Stimulated activated CD4-positive, alpha-beta T cell treated with anti-CD3 and anti-CD28 coated beads, Interleukin-1b, Interleukin-23, amount 100 ng/mL, for 1 hour (primary cell): ENCODE measurements around the gene GRHL1.
"Not testable (repeated sequence)": the region's sequence is repeated elsewhere in the genome, so short reads cannot be mapped to it uniquely, and the experiment has no call there.

ENCODE experiments used
- DNase-seq, 2 donors: peaks; one replicate each; pipeline ENCODE4 v3.0.0-alpha.2; 2020; ENCODE audit warnings: low read depth in 2 of 2

GRHL1 gene

DNA sequence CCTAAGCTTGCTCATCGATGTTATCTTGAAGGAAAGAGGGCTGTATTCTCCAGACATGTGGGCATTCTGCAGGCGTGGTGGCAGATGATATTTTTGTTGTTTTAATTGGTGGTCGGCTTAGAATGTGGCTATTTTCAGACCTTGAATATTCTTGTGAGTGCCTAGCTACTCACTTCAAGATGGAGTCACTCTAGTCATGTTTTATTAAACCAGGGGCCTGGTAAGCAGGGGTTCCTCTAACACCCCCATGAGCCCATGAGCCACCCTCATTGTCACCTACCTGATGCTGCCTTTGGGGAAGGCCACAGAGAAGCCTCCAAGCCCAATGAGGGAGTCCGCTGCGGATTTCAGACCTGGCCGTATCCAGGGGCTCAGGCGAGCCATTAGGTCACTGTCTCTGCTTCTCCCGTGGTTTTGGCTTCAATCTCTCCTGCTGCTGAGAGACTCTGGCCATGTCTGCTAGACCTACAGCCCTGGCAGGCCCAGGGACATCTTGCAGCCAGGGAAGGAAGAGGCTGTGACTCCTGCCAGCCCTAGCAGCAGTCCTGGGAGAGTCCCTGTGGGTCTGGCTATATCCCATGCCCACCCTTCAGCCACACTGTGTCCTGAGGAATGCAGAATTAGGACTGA lies 75.6 kb downstream of the GRHL1 start:
- DNase-seq, result no peak

DNA sequence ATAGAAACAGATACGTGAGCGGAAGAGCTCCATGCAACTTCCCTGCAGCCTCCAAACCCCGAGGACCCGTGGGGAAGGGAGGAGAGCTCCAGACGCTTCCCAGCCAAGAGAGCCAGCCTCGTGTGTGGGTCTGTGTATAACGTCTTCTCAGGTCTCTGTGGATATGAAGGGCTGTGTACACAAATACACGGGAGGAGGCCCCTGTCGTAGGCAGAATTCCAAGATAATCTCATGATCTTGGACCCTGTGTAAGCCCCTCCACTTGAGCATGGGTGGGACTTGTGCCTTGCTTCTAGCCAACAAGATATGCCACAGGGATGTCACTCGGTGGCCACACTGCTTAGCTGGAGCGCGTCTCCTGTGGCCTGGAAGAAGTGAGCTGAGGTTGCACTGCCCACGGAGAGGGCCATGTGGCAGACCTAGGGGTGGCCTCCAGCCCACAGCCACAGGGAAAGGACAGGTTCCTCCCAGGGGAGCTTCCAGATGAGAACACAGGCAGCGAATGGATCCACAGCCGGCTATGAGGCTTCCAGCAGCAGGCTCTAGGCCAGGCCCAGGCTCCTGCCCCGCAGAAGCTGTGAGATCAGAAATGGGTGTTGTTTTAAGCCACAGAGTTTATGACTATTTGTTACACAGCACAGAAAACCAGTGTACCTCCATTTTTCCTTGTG lies 76.3 kb downstream of the GRHL1 start:
- DNase-seq, result no peak

DNA sequence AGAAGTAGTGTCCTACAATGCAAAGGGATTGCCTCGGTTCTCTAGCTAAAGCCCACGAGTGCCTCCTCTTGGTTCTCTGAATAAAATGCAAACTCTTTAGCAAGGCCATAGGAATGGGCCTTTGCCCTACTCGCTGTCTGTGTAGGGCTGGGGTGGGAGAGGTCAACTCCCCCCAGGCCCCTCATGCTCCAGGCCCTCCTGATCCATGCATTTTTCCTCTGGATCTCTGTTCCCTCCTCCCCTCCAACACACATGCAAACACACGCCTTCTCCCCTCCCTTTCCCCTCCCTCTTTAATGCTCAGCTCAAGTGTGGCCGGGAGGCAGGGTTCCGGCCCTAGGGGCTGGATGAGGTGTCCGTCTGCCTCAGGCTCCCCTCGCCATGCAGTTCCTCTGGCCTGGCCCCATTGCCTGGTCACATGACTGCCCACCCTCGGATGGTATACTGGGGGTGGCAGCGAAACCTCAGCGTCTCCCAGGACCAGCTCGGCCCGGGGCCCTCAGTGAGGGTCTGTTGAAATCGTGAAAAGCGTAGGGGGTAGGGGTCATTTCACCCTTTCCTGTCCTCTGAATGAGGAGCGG lies 77.0 kb downstream of the GRHL1 start:
- DNase-seq, result no peak

DNA sequence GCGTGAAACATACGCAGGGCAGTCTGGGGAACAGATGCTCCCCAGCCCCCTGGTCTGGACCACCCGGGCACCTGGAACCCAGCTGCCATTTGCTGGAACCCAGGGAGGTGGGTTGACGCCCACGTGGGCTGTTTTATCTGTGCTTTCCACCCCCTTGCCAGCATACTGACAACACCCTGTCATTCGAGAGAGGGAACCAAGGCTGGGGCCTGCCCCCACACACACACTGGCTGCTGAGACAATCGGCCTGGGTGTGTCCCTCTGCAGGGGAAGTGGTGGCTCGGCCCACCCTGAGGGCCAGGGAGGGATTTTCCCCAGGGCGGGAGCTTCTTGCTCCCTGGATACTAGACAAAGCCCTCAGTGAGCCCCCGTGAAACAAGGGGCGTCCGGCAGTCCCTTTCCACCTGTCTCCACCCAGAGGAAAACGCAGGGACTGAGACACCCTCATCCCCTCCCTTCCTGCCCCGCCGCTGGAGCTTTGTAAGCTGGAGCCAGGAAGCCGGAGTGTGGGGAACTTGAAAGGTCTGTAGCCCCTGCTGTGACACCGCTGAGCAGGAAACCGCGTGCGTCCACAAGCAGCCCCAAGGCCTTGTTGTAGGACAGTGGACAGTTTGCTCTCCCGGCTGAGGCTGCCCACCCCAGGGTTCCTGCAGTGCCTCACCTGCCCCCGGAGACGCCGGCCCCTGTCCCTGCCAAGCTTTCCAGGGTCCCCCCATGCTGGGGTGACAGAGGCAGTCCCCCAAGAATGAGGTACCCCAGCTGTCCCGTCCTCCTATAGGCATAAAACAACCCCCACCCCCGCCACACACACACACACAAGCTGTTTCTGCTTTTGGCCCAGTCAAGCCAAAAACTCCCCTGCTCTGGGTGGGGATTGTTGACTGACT lies 77.7 kb downstream of the GRHL1 start:
- DNase-seq, result no peak

DNA sequence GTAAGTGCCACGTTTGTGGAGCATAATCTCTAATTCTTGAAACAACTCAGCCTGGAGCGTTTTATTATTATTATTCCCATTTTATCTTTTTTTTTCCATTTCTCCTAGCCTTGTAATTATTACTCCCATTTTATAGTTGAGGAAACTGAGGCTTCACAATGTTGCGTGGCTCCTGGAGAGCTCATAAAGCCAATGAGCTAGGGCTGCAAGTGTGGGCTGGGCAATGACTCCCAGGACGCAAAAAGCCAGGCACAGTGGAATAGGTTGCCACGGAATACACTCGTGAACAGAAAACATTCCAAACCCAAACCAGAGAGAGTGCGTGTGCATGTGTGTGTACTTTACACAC lies 78.4 kb downstream of the GRHL1 start:
- DNase-seq, result no peak

DNA sequence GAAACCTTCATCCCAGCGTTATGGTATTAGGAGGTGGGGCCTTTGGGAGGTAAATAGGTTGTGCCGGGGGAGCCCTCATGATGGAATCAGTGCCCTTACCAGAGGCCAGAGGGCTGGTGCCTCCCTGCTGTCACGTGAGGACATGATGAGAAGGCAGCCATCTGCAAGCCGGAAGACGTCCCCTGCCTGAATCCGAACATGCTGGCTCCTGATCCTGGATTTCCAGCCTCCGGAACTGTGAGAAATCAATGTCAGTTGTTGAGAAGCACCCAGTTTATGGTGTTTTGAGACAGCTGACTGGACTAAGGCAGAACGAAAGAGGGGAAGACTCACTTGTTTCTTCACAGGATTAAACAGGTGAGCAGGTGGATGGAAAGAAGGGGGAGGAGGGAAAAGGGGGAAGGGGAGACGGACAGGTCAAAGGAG lies 78.8 kb downstream of the GRHL1 start:
- DNase-seq, result no peak

DNA sequence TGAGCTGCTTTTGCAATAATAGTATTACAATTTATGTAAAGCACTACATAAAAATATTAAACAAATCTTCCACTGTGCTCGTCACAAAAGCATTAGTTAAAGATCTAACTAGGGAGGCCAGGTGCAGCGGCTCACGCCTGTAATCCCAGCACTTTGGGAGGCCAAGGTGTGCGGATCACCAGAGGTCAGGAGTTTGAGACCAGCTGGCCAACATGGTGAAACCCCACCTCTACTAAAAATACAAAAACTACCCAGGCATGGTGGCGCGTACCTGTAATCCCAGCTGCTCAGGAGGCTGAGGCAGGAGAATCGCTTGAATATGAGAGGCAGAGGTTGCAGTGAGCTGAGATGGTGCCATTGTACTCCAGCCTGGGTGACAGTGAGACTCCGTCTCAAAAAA lies 79.3 kb downstream of the GRHL1 start:
- DNase-seq, result not testable (repeated sequence)

DNA sequence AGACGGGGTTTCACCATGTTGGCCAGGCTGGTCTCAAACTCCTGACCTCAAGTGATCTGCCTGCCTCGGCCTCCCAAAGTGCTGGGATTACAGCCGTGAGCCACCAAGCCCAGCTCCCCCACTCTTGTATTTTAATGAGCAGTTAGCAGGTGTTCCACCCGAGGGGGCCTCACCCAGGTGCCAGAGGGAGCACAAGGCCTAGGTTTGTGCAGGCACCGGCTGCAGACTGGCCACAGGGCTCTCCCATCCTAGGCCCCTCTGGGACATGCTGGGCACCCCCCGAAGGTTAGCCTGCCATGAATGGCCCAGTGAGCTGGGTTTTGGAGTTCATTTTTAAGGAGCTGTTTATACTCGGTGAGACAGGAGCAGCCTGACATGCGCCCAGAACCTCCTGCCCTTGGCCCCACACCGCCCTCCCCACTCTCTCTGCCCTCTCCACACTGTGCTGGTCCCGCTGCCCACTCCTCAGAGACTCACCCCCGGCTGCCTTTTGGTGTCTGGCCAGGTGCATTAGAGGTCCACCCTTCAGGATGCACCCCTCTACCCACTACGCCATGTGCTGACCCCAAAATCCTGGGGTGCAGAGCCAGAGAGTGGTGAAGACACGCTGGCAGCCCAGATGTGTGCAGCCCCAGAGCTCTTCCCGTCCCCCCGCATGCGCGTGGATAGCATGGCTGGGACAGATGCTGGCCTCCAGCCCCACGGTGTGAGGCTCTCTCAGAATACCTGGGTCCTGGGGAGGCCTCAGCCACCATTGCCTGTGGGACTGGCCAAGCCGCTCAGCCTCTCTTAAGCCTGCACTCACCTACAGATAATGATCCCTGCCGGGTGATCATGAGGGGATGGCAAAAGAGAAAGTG lies 80.6 kb downstream of the GRHL1 start:
- DNase-seq, result no peak

DNA sequence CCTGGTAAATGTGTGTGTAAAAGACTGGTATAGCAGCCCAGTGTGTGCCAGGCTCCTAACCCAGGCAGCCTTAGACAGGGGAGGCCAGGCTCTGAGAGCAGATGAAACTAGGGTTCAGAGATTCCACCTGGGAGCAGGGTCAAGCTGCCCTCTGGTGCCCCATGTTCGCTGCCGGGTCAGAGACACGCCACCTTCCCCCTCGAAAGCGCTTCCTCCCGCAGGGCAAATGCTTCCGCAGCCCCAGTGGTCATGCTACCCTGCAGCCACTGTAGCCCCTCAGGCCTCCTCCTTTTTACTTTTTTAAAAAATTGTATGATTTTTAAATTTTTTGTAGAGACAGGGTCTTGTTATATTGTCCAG lies 81.2 kb downstream of the GRHL1 start:
- no peak for DNase-seq

DNA sequence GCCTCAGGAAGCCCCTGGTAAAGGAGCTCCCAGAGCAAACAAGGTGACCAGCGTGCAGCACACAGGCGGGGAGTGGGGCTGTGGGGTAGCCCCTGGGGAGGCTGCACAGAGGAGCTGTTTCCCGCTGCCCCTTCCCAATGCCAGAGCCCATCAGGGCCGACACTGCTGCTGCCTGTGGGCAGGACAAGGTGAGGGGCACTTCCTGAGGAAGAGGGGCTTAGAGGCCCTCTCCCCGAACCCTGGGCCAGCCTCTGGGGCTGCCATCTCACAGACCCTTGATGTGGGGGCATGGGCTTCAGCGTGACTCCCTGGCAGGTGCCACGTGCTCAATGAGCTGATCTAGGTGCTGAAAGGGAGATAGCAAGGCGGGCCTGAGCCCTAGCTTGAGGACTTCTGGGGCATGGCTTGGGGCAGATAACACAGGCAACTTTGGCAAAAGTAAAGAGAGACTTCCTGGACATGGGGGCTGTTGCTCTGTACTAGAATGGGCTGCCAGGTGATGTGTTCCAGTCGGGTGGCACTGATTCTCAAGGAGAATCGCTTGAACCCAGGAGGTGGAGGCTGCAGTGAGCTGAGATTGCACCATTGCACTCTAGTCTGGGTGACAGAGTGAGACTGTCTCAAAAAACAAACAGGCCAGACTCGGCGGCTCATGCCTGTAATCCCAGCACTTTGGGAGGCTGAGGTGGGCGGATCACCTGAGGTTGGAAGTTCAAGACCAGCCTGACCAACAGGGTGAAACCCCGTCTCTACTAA lies 81.9 kb downstream of the GRHL1 start:
- DNase-seq, result no peak

DNA sequence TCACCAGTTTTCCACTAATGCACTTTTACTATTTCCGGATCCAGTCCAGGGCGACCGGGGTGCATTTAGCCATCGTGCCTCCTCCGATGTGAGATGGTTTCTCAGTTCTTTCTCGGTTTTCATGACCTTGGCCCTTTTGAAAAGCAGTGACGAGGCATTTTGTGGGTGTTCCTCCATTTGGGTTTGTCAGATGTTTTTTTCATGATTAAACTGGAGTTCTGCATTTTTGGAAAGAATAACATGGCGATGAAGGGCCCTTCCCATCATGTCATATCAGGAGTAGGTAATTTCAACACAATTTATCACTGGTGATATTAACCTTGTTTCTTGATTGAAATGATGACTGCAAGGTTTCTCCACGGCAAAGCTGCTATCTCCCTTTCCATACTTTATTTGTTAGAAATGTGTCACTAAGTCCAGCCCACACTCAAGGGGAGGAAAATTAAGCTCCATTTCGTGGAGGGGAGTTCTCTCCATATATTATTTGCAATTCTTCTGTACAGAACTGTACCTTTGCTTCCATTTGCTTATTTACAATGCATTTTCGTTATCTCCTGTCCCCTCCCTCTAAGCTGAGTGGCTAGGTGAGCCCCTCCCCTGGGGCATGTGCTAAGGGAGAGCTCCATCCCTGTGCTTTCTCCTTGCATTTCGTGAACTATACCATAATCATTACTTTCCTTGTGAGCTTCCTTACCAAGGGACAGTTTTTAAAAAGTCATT lies 83.0 kb downstream of the GRHL1 start:
- DNase-seq, result no peak

DNA sequence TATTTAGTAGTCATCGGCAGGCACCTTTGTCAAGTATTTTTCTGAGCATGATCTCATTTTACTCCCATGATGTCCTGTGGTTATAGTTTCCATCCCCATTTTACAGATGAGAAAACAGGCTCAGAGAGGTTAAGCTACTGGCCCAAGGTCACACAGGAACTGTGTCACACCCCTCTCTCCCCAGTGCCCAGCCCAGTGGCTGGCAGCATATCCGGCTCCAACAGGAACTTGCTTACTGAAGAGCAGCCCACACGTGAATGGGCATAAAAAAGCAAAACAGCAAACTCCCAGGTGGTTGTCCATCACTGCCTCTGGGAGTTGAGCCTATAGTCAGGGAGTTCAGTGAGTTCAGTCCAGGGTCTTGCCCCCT lies 83.5 kb downstream of the GRHL1 start:
- DNase-seq, result no peak

DNA sequence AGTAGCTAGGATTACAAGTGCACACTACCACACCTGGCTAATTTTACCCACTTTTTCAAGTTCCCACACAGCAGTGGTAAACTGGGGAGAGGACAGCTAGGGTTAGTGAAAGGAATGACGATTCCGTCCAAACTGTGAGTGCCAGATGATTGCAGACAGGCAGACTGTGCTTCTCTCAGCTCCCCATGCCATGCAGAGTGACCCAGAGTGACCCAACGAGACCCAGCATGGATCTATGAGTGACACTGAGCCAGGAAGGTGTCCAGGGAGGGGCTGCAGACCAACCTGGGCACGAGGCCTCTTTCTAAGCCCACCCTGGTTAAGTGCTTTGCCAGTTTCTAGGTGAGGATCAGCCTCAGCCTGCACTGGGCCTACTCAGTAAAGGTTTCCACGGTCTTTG lies 84.1 kb downstream of the GRHL1 start:
- no peak for DNase-seq

DNA sequence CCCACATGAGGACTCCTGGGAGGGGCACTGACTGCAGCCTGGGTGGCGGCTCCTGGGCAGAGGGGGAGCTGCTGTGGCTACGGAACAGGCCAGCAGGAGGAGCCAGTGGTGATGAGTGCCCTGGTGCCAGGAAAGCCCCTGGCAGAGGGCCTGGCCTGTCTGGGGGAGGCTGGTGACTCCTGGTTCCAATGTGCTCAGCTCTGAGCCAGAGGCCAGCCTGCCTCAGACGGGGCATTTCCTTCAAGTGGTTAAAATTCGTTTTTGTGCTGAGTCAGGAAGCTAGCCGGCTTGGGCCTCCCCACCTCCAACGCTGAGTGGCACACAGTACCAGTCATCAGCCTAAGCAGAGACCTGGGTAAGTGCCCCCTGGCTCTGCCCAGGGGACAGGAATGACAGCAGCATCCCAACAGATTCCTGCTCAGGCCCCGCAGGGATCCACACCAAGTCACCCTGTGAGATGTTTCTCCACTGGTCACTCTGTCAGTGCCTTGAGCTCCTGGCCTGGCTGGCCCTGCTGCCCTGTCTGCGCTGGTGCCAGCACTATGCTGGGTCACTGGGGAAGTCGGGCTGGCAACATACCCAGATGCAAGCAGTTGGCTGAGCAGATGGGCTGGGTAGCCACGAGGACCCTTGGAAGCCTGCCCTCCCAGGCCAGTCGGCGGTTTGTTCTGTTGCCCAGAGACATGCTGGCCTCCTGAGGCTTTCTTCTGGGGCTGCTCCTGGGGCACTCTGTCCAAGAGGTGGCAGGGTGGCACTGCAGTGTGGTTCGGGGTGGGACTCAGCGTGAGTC lies 84.8 kb downstream of the GRHL1 start:
- peak in 1 of 2 donors; percentile 13 for DNase-seq

DNA sequence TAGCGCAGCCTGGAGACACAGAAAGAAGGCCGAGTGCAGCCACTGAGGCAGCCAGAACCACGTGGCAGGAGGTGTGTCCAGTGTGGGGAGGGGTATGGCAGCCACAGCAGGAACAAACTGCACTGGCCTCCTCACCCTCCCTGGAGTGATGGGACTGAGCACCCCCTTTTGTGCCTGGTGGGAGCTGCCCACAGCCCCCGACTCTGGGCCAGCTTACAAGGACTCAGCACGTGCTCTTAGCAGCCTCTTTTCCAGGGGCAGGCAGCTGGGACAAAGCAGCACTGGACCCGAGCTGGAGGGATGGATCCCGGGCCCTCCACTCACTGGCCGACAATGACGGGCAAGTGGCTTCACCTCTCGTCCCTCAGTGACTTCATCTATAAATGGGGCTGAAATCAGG lies 86.6 kb downstream of the GRHL1 start:
- DNase-seq, result no peak

DNA sequence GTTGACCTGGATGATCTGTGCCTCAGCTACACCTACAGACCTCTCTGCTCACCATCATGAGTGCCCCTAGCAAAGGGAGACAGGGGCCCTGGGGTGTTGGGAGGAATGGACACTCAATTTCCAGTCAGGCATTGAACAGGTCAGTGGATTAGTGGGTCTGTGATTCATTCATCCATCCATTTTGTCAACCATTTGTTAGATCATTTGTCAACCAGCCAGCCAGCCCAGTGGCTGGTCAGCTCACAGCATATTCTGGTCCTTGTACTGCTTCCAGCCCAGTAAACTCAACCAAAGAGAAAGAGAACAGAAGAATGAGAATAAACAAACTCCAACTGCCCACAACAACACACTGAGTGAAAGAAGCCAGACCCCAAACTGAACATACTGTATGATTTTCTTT lies 87.2 kb downstream of the GRHL1 start:
- DNase-seq, result no peak

DNA sequence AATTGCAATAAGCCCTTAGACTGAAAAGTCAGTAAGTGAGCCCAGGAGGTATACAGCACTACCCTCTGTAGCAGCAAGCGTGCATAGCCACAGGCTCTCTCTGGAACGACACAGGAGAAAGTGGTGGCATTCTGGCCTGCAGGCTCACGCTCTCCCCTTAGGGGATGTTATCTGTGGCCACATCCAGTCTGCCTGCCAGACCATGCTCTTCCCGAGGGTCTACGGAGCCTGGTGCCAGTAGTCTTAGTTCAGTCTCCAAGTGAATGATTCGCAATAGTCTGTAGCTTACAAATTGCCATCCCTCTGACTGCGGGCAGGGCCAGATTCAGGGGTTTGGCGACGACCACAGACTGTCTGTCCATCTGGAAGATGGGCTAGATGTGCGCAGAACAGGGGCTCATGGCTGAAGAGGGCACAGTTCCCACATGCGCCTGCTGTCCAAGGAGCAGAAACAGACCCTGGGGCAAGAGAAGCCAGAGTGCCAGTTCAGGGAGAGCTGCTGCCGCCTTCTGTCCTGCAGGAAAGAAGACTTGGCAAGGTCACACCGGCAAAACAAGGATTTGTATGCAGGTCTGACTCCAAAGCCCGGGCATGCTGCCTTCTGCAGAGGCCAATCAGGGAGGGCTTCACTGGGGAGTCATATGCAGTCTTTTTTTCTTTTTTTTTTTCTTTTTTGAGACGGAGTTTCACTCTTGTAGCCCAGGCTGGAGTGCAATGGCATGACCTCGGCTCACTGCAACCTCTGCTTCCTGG lies 88.3 kb downstream of the GRHL1 start:
- DNase-seq, result no peak

DNA sequence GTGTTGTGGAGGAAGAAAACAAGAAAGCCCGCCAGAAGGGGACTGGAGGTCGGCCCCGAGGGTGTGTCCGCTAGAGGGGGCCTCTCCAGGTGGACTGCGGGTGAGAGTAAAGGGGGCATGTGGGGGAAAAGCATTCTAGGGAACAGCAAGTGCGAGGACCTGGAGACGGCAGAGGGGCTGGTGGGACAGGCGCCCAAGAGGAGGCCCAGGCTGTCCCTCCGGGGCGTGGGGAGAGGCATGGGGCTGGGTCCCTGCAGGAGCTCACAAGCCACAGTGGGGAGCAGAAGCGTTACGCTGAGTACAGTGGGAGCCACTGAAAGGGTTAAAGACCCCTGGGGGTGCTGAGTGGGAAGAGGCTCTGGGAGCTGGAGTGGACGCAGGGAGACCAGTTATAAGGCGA lies 90.2 kb downstream of the GRHL1 start:
- no peak for DNase-seq
